ENCODE results near the gene LYRM4.

Gene LYRM4

DNA sequence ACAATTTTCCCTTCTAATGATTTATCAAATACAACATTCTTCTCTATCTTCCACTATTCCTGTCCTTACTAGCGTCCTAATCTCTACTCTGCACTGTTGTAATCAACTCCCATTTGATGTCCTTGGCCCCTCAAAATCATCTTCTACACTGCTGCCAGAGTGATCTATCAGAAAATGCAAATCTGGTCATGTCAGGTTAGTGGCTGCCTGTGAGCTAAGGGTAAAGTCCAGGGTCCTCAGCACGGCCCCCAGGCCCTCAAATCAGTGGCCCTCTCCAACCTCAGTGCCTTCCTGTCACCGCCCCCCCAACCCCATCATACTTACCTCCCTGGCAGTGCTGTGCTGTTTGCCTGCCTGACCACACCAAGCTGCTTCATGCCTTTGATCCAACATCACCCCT lies 3.8 kb downstream of the LYRM4 start:
- Histone ChIP-seq H3K4me3 (ENCODE audit: low read depth in 1 of 2, low read length in 1 of 2) (no peak overlapping the region), H3K4me1 (ENCODE audit: control insufficient read depth in 1 of 2, insufficient read depth in 1 of 2, low read depth in 1 of 2, low read length in 1 of 2) (peaks cover 12 to 13% of the 10 kb centered on the region in 2 experiments), H3K9me3 (no peaks in the 10 kb centered on the region), H3K27me3 (no peaks in the 10 kb centered on the region), H3K36me3 (no peaks in the 10 kb centered on the region), H3K27ac (no peak overlapping the region)
- TF ChIP-seq, protein P1, sequence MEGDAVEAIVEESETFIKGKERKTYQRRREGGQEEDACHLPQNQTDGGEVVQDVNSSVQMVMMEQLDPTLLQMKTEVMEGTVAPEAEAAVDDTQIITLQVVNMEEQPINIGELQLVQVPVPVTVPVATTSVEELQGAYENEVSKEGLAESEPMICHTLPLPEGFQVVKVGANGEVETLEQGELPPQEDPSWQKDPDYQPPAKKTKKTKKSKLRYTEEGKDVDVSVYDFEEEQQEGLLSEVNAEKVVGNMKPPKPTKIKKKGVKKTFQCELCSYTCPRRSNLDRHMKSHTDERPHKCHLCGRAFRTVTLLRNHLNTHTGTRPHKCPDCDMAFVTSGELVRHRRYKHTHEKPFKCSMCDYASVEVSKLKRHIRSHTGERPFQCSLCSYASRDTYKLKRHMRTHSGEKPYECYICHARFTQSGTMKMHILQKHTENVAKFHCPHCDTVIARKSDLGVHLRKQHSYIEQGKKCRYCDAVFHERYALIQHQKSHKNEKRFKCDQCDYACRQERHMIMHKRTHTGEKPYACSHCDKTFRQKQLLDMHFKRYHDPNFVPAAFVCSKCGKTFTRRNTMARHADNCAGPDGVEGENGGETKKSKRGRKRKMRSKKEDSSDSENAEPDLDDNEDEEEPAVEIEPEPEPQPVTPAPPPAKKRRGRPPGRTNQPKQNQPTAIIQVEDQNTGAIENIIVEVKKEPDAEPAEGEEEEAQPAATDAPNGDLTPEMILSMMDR (IDR thresholded peaks at IDR 0.05), result no peak

DNA sequence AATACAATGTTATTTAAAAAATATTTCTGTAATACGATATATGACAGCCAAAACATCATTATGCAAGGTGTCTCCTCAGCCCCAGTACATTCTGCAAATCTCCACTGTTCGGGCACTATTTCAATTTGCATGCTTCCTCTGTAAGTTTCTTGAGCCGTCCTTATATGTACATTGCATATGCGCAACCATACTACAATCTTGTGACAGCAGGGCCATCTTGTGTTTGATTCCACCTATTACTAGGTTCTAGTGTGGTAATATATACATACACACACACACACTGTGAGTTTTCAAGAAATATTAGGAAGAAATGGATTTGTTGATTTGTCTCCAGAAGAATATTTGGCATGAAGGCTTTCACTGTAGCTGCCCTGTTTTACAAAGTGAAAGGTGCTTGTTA lies 9.8 kb downstream of the LYRM4 start:
- H3K9me3 ChIP-seq, result no peaks in the 10 kb centered on the region
- no peak overlapping the region for H3K27ac ChIP-seq
- no peaks in the 10 kb centered on the region for H3K27me3 ChIP-seq
- H3K4me3 ChIP-seq (ENCODE audit: low read depth in 1 of 2, low read length in 1 of 2), result no peak overlapping the region
- no peaks in the 10 kb centered on the region for H3K36me3 ChIP-seq
- no peaks in the 10 kb centered on the region for H3K4me1 ChIP-seq (ENCODE audit: control insufficient read depth in 1 of 2, insufficient read depth in 1 of 2, low read depth in 1 of 2, low read length in 1 of 2)
- TF ChIP-seq, protein P1 (IDR thresholded peaks at IDR 0.05), result no peak

GRCh38 chr6:5250451-5250850 lies 10.3 kb downstream of the LYRM4 start:
- no peaks in the 10 kb centered on the region for H3K9me3 ChIP-seq
- no peaks in the 10 kb centered on the region for H3K4me1 ChIP-seq (ENCODE audit: control insufficient read depth in 1 of 2, insufficient read depth in 1 of 2, low read depth in 1 of 2, low read length in 1 of 2)

DNA sequence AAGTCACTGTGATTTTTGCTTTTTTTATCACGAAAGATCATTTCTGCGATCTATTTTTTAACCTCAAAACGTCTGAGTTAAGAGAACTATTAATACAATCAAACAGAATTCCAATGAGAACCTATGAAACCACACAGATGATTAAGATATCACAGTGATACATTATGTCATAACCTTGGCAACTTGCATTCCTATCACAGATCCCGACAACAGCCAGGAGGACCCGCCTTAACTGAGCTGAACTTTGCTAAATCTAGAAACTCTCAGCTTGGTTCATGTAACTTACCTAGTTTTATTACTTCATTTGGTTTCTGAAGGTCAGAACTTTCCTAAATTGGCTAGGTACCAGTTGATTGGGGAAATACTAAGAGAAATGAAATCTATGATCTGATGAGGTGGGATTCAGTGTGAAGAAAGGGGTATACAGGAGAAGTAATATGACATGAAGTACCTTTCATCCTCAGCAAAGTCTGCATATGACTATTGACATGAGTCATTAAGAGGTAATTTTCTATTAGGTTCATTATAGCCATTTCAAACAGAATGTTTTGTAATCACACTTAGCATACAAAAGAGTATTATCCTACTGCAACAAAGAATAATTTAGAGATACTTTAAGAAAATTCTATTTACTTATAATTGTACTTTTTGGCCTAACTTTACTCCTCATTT lies 11.2 kb downstream of the LYRM4 start:
- TF ChIP-seq, protein P1 (IDR thresholded peaks at IDR 0.05), result no peak
- no peaks in the 10 kb centered on the region for H3K36me3 ChIP-seq
- H3K4me3 ChIP-seq (ENCODE audit: low read depth in 1 of 2, low read length in 1 of 2), result no peak overlapping the region
- no peaks in the 10 kb centered on the region for H3K9me3 ChIP-seq
- no peaks in the 10 kb centered on the region for H3K4me1 ChIP-seq (ENCODE audit: control insufficient read depth in 1 of 2, insufficient read depth in 1 of 2, low read depth in 1 of 2, low read length in 1 of 2)
- H3K27ac ChIP-seq, result no peak overlapping the region
- H3K27me3 ChIP-seq, result no peaks in the 10 kb centered on the region

More at GRCh38 chr6:5250451-5250850, 10.3 kb downstream of the LYRM4 start:
- Histone ChIP-seq H3K27me3 (no peaks in the 10 kb centered on the region), H3K36me3 (no peaks in the 10 kb centered on the region), H3K27ac (no peak overlapping the region), H3K4me3 (ENCODE audit: low read depth in 1 of 2, low read length in 1 of 2) (no peak overlapping the region)
- TF ChIP-seq, protein P1 (IDR thresholded peaks at IDR 0.05), result no peak

DNA sequence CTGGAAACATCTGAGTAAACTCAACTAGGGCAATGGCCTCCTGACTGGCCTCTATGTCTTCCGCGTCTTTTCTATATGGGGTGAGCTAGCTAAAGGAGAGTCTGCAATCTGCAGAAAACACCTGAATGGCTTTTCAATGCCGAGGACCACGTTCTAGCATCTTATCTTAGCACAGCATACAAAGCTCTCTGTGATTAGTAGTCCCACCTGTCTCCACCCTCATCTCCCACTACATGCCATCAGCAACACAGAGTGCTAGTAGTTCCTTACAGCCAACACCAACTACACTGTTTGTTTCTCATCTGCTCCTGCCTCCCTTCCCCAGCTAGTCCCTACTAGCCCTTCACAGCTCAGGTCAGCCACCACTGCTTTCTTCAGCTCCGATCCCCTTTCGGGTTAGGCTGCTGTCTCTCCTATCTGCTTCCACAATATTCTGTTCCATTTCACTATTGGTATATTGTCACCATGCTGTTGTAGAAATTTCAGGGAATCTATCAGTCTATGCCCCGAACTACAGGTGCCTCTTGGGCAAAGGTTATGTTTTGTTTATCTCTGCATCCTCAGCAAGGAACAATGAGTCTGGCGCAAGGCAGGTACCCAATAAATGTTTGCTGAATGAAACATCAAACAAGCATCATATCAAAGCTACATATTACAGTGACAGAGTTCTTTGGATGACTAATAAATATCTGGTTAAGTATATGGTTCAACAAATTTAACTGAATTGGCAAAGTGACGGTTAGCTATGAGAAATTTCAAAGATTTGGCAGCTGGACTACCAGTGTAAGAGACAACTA lies 12.2 kb downstream of the LYRM4 start:
- TF ChIP-seq, protein P1 (IDR thresholded peaks at IDR 0.05), result no peak
- Histone ChIP-seq H3K36me3 (no peaks in the 10 kb centered on the region), H3K4me1 (ENCODE audit: control insufficient read depth in 1 of 2, insufficient read depth in 1 of 2, low read depth in 1 of 2, low read length in 1 of 2) (no peaks in the 10 kb centered on the region), H3K27me3 (no peaks in the 10 kb centered on the region), H3K9me3 (no peaks in the 10 kb centered on the region), H3K27ac (no peak overlapping the region), H3K4me3 (ENCODE audit: low read depth in 1 of 2, low read length in 1 of 2) (no peak overlapping the region)
